ENCODE results near the gene THSD7A.

THSD7A gene, protein sequence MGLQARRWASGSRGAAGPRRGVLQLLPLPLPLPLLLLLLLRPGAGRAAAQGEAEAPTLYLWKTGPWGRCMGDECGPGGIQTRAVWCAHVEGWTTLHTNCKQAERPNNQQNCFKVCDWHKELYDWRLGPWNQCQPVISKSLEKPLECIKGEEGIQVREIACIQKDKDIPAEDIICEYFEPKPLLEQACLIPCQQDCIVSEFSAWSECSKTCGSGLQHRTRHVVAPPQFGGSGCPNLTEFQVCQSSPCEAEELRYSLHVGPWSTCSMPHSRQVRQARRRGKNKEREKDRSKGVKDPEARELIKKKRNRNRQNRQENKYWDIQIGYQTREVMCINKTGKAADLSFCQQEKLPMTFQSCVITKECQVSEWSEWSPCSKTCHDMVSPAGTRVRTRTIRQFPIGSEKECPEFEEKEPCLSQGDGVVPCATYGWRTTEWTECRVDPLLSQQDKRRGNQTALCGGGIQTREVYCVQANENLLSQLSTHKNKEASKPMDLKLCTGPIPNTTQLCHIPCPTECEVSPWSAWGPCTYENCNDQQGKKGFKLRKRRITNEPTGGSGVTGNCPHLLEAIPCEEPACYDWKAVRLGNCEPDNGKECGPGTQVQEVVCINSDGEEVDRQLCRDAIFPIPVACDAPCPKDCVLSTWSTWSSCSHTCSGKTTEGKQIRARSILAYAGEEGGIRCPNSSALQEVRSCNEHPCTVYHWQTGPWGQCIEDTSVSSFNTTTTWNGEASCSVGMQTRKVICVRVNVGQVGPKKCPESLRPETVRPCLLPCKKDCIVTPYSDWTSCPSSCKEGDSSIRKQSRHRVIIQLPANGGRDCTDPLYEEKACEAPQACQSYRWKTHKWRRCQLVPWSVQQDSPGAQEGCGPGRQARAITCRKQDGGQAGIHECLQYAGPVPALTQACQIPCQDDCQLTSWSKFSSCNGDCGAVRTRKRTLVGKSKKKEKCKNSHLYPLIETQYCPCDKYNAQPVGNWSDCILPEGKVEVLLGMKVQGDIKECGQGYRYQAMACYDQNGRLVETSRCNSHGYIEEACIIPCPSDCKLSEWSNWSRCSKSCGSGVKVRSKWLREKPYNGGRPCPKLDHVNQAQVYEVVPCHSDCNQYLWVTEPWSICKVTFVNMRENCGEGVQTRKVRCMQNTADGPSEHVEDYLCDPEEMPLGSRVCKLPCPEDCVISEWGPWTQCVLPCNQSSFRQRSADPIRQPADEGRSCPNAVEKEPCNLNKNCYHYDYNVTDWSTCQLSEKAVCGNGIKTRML (N-terminal part only)

DNA sequence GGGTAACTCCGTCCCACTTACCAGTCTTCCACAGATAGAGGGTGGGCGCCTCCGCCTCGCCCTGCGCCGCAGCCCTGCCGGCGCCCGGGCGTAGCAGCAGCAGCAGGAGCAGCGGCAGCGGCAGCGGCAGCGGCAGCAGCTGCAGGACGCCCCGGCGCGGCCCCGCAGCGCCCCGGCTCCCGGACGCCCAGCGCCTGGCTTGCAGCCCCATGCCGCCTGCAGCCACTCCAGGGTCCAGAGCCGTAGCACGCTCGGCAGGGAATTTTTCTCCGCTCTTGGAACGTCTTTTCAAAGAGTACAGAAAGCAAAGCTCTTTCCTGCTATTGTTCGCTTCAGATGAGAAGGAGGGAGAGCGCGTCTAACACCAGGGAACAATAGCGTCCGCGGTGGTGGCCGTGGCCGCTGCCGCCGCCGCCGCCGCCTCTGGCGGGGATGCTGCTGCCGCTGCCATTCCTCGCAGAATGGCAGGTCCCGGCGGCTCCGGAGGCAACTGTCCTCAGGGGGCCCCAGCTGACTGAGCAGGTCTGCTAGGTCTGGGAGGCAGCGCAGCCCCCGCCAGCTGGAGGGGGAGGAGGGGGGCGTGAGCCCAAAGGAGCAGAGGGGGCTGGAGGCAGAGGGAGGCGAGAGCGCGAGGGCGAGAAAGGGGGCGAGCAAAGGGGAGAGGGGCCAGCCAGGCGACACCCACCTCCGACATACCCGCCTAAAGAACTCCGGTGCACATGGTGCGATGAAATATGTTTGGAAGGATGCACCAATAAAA is at the start of gene THSD7A:
THSD7A (minus strand) TSS at position 463 of the 760 bp plus-strand sequence; CDS start at position 211, 252 bp downstream.
- DNase-seq (ENCODE audit: low spot score), result peak; percentile 65

DNA sequence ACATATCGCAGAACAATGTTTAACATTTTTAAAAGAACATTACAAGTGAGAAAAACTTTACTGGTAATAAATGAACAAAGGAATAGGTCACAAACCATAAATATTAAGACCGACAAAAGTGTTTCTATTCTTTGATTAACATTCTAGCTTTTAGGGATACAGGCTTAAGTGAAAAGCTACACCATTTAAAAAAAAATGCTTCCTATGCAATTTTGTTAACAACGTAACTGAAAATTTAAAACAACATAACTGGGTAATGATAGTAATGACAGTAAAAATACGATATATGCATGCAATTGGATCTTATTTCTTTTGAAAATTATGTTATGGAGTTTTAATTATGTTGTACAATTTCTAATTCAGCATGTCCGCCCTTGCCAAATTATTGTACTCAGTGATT is 49.7 kb upstream of the THSD7A start:
- DNase-seq (ENCODE audit: low spot score), result no peak

DNA sequence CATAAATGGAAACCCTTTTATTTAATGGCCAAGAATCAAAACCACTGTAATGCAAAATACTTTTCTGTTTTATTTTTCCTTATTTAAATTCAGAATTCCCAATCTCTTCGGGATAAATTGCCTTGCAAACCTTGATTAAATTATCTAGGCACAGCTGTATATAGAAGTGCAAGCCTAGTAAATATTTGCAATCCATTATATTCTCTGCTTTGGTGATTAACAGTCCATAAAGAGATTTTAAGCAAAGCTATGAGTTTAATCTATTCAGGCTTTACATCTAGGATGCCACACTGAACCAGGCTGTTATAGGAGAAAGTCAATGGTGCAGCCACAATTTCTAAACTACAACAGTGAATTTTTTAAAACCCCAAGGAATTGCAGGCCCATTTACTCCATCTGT is 43.6 kb upstream of the THSD7A start:
- no peak for DNase-seq (ENCODE audit: low spot score)

DNA sequence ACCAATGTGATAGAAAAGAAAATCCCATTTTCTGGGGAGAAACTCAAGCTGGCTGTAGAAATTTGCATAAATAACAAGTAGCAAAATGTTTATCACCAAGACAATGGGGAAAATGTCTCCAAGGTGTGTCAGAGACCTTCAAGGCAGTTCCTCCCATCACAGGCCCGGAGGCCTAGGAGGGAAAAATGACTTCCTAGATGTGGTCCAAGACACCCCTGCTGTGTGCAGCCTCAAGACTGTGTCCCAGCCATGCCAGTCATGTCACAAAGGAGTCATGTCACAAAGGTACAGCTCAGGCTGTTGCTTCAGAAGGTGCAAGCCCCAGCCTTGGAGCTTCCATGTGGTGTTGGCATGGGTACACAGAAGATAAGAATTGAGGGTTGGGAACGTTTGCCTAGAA is 33.7 kb upstream of the THSD7A start:
- DNase-seq (ENCODE audit: low spot score), result no peak

DNA sequence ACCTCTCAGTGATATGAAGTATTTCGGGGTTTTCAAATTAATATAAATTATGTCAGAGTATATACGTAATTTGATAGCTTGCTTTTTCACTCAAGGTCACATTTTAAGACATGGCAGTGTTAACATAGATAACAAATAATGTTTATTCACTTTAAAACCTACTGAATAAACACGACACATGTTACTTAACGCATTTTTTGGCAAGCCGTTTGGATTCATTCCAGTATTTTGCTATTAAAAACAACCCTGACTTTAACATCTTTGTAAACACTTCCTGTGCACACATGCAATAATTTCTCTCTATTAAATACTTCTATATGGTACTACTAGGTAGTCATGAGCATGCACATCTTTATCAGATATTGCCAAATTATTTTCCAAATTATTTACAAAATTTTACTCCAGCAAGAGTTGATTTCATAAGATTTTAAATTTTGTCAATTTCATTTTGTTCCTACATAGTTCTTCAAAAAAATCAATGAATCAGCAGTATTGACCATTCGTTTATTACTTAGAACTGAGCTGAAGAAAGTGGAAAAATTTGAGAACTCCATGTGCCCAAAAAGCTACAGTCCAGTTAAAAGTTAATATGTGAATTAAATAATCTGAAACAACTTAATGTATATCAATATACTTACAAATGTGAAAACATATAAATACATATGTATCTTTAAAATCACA is 26.8 kb upstream of the THSD7A start:
- no peak for DNase-seq (ENCODE audit: low spot score)

DNA sequence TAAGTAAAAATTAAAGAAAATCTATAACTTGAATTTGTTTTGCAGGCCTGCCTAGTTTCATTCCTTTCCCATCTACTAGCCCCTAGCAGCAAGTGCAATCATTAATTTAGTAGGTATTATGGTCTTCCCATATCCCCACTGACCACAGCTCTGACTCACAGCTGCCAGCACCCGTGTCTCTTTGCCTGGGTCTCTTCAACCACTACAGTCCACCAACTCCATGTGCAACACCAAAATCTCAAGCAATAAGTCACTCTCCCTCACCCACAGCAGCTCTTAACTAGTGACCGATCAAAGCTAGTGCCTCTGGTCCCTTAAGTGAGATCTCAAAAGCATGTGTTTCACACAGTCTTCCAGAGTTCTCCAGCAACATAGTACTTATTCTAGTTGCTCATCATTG is 26.0 kb upstream of the THSD7A start:
- no peak for DNase-seq (ENCODE audit: low spot score)

DNA sequence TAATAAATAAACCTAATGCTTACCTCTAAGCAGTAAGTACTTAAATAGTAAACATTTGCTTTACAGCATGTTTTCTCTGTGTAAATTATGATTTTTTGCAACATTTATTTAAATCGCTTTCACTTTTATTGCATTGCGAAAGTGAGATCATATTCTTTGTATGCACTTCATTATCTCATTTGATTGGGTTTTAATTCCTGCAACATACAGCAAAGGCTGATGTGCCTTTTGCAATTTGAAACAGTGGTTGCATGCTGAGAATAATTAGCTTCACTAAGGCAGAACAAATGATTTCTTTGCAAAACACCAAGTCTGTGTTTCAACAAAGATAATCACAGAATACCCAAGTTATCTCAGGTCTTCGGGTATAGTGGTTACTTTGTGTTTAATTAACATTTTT is 16.3 kb upstream of the THSD7A start:
- DNase-seq (ENCODE audit: low spot score), result no peak

DNA sequence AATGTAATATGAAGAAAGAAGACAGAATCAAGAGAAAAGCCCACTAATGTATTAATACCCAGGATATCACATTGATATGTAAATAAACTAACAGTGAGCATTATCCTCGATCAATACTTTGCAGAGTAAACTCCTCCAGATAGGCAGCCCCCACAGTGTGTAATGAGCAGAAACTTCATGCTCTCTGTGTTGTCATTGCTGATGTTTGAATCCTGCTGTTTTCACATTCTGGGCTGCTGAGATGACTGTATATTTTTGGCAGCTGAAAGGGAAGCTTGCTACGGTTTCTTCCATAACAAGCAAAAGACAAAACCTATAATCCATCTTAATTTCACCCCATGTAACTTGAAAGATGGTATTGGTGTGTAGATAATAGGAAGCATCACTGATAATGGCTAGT is 15.3 kb upstream of the THSD7A start:
- DNase-seq (ENCODE audit: low spot score), result no peak

DNA sequence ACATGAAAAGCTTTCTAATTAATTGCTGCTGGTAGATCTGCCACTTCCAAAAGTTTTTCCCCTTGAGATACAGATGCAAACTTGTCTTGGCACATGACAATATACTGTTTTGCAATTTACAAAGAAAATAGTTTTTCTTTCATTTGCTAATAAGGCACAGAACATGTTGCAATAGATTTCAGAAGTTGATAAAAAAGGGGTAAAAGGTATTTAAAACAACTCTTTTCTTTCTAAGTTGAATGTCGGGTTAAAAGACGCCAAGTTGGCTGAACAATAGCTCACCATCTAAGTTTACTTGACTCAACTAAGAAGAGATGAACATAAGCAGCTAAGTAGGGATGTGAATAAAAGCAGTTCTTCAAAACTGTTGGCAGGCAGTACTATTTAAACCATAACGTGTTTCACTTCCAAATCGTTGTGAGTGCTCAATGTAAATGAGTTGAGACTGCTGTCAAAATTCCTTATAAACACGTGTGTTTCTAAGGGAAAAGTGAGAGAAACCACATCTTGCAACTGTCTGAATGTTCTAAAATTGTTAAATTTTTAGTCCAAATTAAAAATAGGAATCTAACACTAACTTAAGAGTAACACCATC is 14.5 kb upstream of the THSD7A start:
- DNase-seq (ENCODE audit: low spot score), result no peak

DNA sequence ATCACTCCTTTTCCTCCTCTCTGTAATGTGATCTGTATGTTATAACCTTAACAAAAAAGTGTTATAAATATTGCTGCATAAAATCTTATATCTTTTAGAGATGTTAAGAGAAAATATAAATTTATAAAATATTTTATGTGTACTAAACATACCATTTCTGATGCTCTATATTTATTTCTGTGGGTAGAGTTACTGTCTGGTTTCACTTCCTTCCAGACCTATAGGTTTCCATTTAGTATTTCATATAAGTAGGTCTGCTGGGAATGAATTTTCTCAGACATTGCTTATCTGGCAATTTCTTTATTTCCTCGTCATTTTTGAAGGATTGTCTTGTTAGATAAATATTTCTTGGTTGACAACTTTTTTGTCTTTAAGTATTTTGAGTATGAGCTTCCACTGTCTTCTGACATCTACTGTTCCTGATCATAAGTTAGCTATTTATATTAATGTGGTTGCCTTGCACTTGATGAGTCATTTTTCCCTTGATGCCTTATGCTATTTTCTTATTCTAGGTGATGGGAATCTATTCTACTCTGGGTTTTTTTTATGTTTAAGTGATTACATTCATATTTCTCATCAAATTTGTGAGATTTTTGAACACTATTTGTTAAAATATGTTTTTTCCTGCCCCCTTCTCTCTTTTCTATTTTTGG is 11.2 kb upstream of the THSD7A start:
- DNase-seq (ENCODE audit: low spot score), result peak; percentile 29

DNA sequence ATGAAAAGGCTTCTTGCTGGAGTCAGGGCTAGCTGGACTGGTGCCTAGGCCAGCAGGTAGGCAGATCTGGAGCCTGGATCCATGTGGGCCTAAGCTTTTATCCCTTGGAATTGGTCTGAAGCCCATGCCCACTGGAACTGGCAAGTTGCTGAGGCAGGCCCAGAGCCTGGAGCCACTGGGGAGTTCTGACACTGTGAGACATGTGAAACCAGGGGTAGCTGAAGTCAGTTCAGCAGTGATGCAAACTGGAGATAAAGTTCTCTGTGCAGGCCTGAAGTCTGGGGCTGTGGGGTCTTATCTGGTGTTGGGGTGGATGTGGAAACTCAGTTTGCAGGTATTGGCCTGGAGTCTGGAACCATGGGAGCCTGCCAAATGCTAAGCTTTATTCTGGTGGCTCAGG is 9.7 kb upstream of the THSD7A start:
- DNase-seq (ENCODE audit: low spot score), result no peak

DNA sequence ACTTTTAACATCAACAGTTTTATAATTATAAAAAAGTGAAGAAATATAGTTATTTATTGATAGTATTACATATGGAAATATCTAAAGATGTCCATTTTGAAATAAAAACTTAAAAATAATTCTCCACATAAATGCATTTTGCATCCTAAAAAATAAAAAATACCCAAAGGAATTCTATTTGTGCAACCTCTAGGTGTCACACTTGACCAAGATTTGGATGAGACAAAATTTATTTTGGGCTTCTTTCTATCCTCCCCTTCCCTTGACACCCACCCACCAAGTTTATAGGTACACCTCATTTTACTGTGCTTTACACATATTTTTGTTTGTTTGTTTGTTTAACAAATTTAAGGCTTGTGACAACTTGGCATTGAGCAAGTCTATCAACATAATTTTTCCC is 3.3 kb upstream of the THSD7A start:
- DNase-seq (ENCODE audit: low spot score), result peak; percentile 49

DNA sequence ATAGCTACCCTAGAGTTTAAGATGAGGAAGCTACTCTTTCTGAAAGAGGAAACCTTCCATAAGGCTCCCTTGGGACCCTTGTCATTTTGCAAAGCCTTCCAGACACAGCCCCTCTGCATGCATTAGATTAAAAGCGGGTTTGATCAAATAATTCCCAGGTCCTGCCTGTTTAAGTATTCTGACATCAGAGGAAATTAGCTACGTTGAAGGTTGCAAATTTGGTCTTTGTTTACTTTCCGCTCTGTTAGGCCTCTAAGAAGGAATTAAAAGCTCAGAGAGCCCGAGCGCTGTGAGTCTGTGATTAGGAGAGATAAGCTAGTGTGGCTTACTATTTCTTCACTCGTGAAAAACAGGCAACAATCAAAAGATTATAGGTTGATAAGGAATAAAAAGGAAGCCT is 1.4 kb upstream of the THSD7A start:
- peak; percentile 66 for DNase-seq (ENCODE audit: low spot score)

DNA sequence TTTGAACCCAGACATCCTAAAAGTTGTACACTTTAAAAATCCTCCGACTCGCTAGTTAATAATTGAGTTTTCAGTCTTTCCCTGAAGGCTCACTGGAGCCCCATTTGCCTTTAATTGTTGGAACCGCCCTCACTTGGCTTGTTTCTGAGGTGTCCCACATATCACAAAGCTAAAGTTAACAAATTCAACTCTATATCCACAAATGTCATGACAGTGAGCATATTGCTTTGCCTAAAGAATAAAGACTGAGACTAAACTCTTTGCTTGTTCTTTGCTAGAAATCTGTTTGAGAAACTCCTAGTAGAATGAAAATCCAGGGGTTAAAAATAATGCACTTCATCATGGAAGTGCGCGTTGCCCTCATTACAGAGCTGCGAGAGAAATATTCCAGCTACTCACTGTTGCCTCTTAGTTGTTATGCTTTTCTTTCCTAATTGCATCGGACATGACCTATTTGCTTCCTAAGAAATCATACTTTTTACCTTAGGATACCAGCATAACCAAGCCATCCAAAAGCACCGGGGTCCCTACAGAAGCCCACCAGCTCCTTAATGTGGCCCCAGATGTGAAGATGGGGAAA is 752 bp downstream of the THSD7A start:
- DNase-seq (ENCODE audit: low spot score), result no peak

DNA sequence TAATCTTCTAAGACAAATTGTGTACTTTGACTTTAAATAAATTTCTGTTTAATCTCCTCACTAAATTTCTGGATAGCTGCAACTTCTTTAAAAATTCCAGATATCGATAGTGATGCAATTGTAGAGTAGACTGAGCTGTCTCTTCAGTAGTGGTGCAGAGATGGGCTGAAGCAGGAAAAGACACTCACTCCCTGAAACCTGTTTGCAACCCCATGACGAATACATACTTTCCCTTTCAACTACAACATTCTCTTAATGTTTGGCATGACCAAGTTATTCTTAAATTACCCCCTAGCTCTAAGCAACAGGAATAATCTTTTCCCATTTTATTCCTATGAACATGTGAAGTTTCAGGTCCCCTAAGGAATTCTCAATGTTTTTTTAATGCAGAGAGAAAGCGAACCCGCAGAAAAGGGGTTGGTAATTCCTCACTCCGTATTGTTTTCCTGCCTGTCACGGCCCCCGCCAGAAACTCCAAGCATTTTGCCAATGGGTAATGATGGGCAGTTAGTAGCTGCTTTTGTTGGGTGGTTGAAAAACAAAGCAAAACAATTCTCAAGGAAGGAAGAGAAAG is 1.3 kb downstream of the THSD7A start:
- DNase-seq (ENCODE audit: low spot score), result no peak

DNA sequence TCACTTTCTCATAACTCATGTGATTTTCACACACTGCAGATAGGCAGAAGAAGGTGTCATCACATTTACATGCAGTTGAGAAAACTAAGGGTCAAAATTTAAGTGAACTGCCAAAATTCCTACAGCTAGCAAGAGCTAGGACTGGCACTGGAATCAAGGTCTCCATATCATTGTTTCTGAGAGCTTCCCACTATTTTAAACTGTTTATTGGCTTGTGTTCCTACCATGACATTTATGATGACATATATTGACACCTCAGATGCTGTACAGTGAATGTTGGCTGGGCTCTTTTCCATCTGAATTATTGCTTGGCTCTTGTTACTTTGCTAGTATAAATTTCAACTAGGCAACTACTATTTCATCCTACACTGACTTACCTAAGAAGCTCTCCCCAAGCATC is 2.0 kb downstream of the THSD7A start:
- DNase-seq (ENCODE audit: low spot score), result no peak

DNA sequence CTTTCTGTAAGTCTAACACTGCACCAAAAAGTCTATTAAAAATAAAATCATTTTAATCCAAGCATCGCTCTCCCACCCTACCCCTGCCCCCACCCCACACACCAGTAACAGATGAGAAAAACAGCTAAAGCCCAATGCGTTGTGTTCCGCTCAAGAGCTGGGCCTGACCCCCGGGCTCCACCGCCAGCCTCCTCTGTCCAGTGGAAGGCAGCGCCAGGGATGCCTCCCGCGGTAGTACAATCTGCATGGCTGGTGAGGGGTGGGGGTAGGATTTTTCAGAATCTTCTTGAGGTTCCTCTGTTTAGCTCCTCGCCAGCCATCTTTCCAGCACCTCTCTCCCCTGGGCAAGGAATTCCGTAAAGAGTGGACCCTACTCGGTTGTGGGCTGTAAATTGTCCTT is 12.1 kb downstream of the THSD7A start:
- no peak for DNase-seq (ENCODE audit: low spot score)

DNA sequence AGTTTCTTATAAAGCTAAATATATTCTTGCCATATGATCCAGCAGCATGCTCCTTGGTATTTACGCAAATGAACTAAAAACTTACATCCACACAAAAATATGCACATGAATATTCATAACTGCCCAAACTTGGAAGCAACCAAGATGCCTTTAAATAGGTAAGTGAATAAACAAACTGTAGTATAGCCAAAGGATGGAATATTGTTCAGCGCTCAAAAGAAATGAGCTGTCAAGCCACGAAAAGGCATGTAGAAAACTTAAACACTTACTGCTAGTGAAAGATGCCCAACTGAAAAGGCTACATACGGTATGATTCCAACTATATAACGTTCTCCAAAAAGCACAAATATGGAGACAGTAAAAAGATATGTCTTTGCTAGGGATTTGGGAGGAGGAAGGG is 12.7 kb downstream of the THSD7A start:
- DNase-seq (ENCODE audit: low spot score), result no peak

DNA sequence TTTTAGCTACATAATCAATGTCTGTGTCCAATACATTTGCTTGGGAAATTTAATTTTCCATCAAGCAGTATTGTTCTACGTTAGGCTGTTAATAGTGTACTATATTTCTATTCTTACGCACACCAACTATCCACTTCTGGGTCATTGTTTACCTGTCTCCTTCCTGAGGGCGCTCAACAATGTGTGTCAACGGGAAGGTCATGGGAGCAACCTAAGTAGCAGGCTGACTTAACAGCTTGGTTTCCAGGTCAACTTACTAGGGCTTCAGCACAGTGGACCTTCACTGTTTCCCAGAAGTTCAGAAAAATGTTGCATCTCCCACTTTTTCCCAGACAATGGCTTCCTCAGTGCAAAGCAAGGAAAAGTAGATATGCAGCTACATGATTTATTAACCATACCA is 13.7 kb downstream of the THSD7A start:
- DNase-seq (ENCODE audit: low spot score), result no peak
